Activated gamma-delta T cell treated with Interleukin-2 at 50 U/mL for 16 hours (primary cell): ENCODE measurements around the gene C2orf76.

ENCODE experiments used
- DNase-seq: peaks from one replicate; pipeline ENCODE4 v3.0.0-alpha.2; 2020

The C2orf76 gene

DNA sequence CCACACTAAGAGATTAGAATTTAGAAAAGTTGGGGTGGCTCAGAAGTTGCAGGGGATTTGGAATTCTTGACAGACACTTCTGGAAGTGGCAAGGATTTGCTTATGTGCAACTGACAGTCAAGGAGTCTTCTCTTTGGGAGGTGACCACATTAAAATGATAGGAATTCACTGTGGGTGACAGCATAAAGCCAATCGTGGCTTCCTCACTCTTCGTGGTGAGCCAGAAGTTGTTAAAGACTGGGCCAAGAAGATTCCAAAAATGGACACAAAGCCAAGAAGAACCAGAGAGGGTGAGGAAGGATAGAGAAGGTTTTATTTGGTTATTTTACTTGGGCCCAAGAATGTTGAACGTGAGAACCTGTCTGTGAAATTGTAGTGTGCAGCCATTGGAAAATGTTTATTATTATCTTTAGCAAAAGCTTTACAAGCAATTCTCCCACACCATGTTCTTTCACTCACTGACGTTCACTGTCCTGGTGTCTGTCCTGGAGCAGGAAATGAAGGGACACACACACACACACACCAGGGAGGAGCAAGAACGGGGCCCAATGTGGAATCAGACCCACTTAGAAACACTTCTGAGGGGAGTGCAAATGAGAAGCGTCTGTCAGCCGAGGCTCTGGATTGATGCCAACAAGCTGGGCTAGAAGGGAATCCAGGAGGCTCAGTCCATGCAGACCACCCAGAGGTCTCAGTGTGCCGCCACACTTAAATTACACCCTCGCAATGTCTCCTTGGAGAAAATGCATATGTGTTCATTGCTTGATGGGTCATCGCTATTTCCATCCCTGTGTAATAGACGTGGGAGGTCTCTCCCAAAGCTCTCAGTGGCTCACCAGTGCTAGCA is 105.8 kb downstream of the C2orf76 start:
- no peak for DNase-seq

GRCh38 chr2:119259296-119259860 is 107.3 kb downstream of the C2orf76 start:
- DNase-seq: no peak

- no peak for DNase-seq
Observed at GRCh38 chr2:119257198-119257597, 109.4 kb downstream of the C2orf76 start.

DNA sequence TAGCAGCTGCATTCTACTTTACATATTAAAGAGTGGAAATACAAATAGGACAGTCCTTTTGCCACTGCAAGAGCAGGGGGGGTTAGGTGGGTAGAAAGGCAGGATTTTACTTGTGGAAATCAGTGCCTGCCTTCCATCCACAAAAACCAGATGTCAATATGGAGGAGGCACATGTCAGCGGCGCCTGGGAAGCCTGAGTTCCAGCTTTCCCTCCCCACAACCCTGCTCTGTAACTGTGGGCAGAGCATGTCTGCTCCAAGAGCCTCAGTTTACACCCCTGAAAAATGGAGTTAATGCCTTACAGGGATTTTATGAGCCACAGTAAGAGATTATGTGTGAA is 110.1 kb downstream of the C2orf76 start:
- no peak for DNase-seq

DNA sequence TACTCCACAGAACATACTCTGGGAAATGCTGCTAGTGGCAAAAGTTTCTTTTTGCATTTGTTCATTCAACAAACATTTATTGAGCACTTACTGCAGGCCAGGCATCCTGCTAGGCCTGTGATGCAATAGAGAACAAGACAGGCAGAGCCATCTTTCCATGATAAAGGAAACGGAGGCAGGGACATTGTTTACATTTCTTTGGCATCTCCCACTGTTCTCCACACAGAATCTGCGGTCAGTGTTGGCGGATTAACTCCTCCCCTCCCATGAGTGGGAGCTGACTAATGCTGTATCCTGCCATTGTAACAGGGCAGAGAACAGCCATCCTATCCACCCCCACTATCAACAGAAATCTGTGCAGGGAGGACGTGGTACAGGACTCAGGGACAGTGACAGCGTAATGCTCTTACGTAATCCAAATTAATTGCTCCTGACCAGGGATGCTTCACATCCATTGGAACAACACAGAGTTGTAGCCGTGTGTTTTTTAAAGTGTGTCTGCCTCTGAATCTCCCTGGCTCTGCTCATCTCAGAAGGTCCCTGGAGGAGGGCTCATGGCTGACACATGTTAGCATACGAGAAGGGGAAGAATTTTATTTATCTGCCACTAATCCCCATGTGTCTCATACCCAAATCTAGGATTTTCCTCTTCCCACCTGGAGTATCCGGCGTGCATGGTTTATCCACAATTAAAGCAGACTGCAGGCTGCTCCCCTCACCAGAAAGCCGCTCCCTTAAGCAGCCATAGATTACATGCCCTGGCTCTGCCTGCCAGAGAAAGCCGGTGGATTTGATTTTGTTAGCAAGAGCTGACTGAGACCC is 110.7 kb downstream of the C2orf76 start:
- no peak for DNase-seq

DNA sequence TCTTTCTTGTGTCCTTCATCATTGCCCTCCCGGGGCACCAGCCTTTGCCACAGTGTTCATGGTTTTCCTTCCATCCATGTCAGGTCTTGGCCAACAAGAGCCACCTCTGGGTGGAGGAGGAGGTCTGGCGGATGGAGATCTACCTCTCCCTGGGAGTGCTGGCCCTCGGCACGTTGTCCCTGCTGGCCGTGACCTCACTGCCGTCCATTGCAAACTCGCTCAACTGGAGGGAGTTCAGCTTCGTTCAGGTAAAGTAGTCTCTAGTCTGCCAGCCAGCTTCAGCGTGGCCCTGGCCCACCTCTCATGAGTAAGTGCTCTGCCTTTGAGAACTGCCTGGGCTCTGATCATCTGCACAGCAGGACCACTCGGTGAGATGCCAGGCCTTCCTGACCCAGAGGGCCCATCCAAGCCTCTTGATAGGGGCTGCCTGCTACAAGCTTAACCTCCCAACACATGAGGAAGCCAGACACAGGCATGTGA is 112.0 kb downstream of the C2orf76 start:
- no peak for DNase-seq

DNA sequence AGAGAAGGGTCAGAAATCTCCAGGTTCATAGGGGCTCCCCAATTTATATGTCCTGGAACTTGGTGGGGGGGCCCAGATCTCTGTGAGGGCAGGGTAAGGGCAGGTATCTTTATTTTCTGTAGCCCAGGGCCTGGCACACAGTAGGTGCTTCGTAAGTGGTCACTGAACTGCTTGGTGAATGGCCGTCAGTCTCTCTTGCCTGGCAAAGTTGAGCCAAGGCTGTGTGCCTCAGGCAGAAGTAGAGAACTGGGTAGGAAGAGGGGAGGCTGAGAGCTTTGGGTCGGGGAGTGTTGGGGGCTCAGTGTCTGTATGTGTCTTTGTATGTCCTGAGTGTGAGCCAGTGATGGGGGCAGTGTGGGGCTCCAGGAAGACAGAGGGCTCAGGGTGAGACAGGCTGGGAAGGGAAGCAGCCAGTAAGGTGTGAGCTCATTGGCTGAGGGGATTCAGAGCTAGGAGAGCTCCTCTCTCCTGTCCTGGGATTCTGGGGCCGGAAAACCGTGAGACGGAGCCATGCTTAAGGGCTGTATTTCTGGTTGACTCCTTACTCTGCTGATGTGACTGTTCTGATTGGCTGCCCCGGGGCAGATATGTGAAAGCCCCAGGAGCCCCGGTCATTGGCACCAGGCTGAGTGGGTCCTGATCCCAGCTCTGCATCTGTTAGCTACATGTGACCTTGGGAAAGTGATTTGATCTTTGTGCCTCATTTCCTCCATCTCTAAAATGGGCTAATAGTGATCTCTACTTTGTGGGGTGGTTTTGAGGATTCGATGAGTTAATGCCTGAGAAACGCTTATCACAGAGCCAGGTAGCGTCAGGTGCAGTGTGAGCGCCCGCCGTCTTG is 112.7 kb downstream of the C2orf76 start:
- DNase-seq: no peak

- DNase-seq: no peak
Observed at GRCh38 chr2:119253114-119253702, 113.4 kb downstream of the C2orf76 start.
